A549 (cell line): Measurements from ENCODE around the gene DYSF. TPM values are rescaled to one million over a fixed set of nuclear protein-coding genes. Genes with fewer than 3 reads are reported as not detected.

Experiments used
- ATAC-seq, 2 experiments: fragments of 200-7000 bp in 1 of 2; fragments of >200 bp in 1 of 2; cut with Nextera tagmentation in 1 of 2; cut with Tn5 transposase in 1 of 2; 3 replicates each; pipeline versions ENCODE4 v1.8.0 to v1.9.1; 2018 to 2020; ENCODE audit warnings: mild to moderate bottlenecking in 1 of 2, moderate library complexity in 1 of 2
- CTCF ChIA-PET: fragments of 300-600 bp; sonication (Branson Sonifier 250); formaldehyde crosslinking; extraction: SDS; loops from one replicate; lab custom pipeline; 2021; ENCODE audit warnings: antibody characterized with exemption, inconsistent platforms; lab: Yijun Ruan, JAX
- POLR2A ChIA-PET: fragments of 350-600 bp; formaldehyde crosslinking; extraction: SDS; loops from one replicate; lab custom pipeline; 2021; ENCODE audit warnings: antibody characterized with exemption, inconsistent platforms; lab: Yijun Ruan, JAX
- DNase-seq, 2 experiments: peaks; one replicate each; pipeline versions ENCODE4 v3.0.0 to v3.0.0-alpha.2; 2011 to 2016; ENCODE audit warnings: low read depth in 1 of 2, low spot score in 1 of 2
- FAIRE-seq: peaks from 2 replicates; lab custom pipeline; 2011; peaks lifted over from hg19 to GRCh38; lab: Jason Lieb, UNC
- H3K27ac ChIP-seq, 2 experiments: fragments of >200 bp; sonication (Bioruptor Twin); formaldehyde crosslinking; 3 replicates each; pipeline ENCODE4 v1.5.1; 2016 to 2017
- H3K4me1 ChIP-seq: fragments of >200 bp; sonication (Bioruptor Twin); formaldehyde crosslinking; 3 replicates; pipeline ENCODE4 v1.6.1; 2016
- H3K4me2 ChIP-seq: fragments of >200 bp; sonication (Bioruptor Twin); formaldehyde crosslinking; 3 replicates; pipeline ENCODE4 v1.6.1; 2016
- H3K4me3 ChIP-seq: fragments of >200 bp; sonication (Bioruptor Twin); formaldehyde crosslinking; 3 replicates; pipeline ENCODE4 v1.5.1; 2016
- H3K9me3 ChIP-seq: fragments of >200 bp; sonication (Bioruptor Twin); formaldehyde crosslinking; 3 replicates; pipeline ENCODE4 v1.6.1; 2016
- CHD2 ChIP-seq: fragments of 150-350 bp; IDR thresholded peaks from 2 replicates; pipeline ENCODE4 v1.6.1; 2014; ENCODE audit warnings: low read length; ENCODE audit not compliant: partially characterized antibody
- ELK1 ChIP-seq: fragments of 150-350 bp; IDR thresholded peaks from 2 replicates; pipeline ENCODE4 v1.6.1; 2014; ENCODE audit warnings: low read depth, mild to moderate bottlenecking, low read length
- ESRRA ChIP-seq: fragments of 150-350 bp; IDR thresholded peaks from 2 replicates; pipeline ENCODE4 v1.6.1; 2014; ENCODE audit warnings: mild to moderate bottlenecking, low read length, borderline replicate concordance
- FOSB ChIP-seq: fragments of 250-450 bp; sonication (Bioruptor Pico); IDR thresholded peaks from 2 replicates; pipeline ENCODE4 v1.5.0; 2020; ENCODE audit warnings: mild to moderate bottlenecking, moderate library complexity
- GATA3 ChIP-seq: IDR thresholded peaks from 2 replicates; pipeline ENCODE4 v1.6.1; 2012; ENCODE audit warnings: borderline replicate concordance
- HOXA7 ChIP-seq: fragments of 250-450 bp; sonication (Bioruptor Pico); IDR thresholded peaks from 2 replicates; pipeline ENCODE4 v1.5.0; 2020; ENCODE audit warnings: mild to moderate bottlenecking, moderate library complexity
- JUNB ChIP-seq: fragments of >200 bp; sonication (Bioruptor Twin); formaldehyde crosslinking; IDR thresholded peaks from 2 replicates; pipeline ENCODE4 v1.6.1; 2016
- KDM1A ChIP-seq: fragments of 200-600 bp; sonication (generic); IDR thresholded peaks from 2 replicates; pipeline ENCODE4 v1.6.1; 2016; ENCODE audit warnings: low read depth, mild to moderate bottlenecking
- KDM5A ChIP-seq: fragments of 200-600 bp; sonication (generic); IDR thresholded peaks from 2 replicates; pipeline ENCODE4 v1.6.1; 2016; ENCODE audit warnings: antibody characterized with exemption, mild to moderate bottlenecking
- MAX ChIP-seq: IDR thresholded peaks from 2 replicates; pipeline ENCODE4 v1.6.1; 2012
- MAZ ChIP-seq: fragments of 150-350 bp; IDR thresholded peaks from 2 replicates; pipeline ENCODE4 v1.6.1; 2014; ENCODE audit warnings: antibody characterized with exemption, low read depth, low read length, borderline replicate concordance
- MYC ChIP-seq: IDR thresholded peaks from 2 replicates; pipeline ENCODE4 v1.6.1; 2012; ENCODE audit warnings: mild to moderate bottlenecking, inconsistent platforms, low read length, improper control_type of control experiment, borderline replicate concordance
- NFE2L2 ChIP-seq: fragments of 150-350 bp; conservative IDR thresholded peaks from 2 replicates; pipeline ENCODE4 v1.6.1; 2014; ENCODE audit warnings: low read length
- POLR2A ChIP-seq: IDR thresholded peaks from 2 replicates; pipeline ENCODE4 v1.6.1; 2012; ENCODE audit warnings: mild to moderate bottlenecking, low read length
- RCOR1 ChIP-seq: fragments of 150-350 bp; IDR thresholded peaks from 2 replicates; pipeline ENCODE4 v1.6.1; 2014; ENCODE audit warnings: antibody characterized with exemption, low read length, low read depth
- RNF2 ChIP-seq: fragments of 200-600 bp; sonication (generic); IDR thresholded peaks from 2 replicates; pipeline ENCODE4 v1.6.1; 2016; ENCODE audit warnings: low read depth, mild to moderate bottlenecking, antibody characterized with exemption, moderate library complexity, borderline replicate concordance
- SMC3 ChIP-seq: fragments of >200 bp; sonication (Bioruptor Twin); formaldehyde crosslinking; IDR thresholded peaks from 3 replicates; pipeline ENCODE4 v1.6.1; 2018; ENCODE audit warnings: inconsistent platforms
- SREBF2 ChIP-seq: fragments of 450-650 bp; IDR thresholded peaks from 2 replicates; pipeline ENCODE4 v1.6.1; 2014; ENCODE audit warnings: mild to moderate bottlenecking, moderate library complexity
- WGBS: methylation state at CpG from one replicate; pipeline ENCODE4 v1.1.6; 2017; ENCODE audit errors: missing lambda C conversion rate; 5-methylcytosine and 5-hydroxymethylcytosine counted together
- polyA plus RNA-seq, 4 experiments: library from polyadenylated mRNA; depleted of rRNA in 3 of 4; stranded (reverse); fragments of >200 nt; fragmentation: RNase III in 1 of 4; extraction: RNeasy Plus Mini Kit Qiagen cat#74134 plus additional on column Dnase treatment in 1 of 4; gene quantifications; 2 replicates in 3 of 4; 3 replicates in 1 of 4; pipeline ENCODE4 v1.2.3, GENCODE V29; 2011 to 2017
- TF ChIP-seq, protein P1 (sequence below): fragments of 250-450 bp; sonication (Bioruptor Pico); IDR thresholded peaks from 2 replicates; pipeline ENCODE4 v1.5.0; 2020; ENCODE audit warnings: low read depth, mild to moderate bottlenecking, moderate library complexity
- TF ChIP-seq, protein P2 (sequence below): fragments of 450-650 bp; IDR thresholded peaks from 2 replicates; pipeline ENCODE4 v1.6.1; 2014; ENCODE audit warnings: antibody characterized with exemption
- TF ChIP-seq, protein P3 (sequence below): fragments of >200 bp; sonication (Bioruptor Twin); formaldehyde crosslinking; IDR thresholded peaks from 3 replicates; pipeline ENCODE4 v1.5.1; 2016
- TF ChIP-seq, protein P4 (sequence below): IDR thresholded peaks from 2 replicates; pipeline ENCODE4 v1.6.1; 2012

DYSF gene
- polyA plus RNA-seq, 2 of the 4 experiments (the other 2 are of a cell fraction), result 0.36 to 0.98 TPM

DNA sequence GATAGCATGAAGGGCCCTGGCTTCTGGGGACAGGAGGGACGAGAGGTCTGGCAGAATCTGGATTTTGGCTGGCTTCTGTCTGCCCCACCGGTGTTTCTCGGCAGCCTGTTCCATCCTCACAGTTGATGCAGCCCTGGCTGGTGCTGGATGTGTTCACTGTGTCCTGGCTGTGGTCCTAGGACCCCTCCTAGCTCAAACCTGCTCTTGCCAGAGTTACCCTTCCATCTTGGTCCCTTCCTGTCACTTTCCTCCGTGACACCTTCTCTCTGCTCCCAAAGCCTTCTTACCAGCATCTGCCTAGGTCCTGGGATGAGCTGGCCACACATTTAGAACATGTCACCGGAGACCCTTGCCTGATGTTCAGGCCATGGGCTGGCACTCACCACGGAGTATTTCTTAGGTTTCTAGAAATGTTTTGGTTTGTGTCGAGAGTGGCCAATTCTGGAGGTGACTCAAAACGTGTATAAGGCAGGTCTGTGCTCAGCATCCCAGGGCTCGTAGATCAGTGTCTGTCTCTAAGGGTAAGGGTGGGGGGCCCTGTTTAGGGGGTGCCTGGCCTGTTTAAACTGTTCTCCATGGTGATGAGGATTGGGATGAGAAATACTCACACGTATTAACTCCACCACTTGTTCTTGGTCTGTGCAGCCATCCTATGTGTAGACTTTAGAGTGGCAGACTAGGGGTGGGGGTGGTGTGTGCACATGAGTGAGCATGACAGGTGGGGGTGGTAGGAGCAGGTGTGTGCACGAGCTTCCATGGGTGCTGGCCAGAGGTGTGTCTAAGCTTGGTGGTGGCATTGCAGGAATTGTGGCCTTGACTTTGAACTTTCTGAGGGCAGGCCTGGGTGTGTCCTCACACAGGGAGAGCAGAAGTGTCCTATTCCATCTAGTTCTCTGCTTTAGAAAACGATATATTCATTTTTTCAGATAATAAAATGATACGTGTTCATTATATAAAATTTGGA lies 162.7 kb downstream of the DYSF start:
- no peak for FAIRE-seq
- WGBS, result 62% methylated on average over 13 of the region's 13 CpGs
- no peak for DNase-seq
- ChIA-PET POLR2A (no interaction called here), CTCF (interaction anchor here (0.9 to 1.7 kb wide), 4 partner anchors 307 to 534 kb away, joined by 3 read pairs; no protein-coding TSS in a partner anchor)
- no peak overlapping the region for H3K4me2 ChIP-seq
- H3K9me3 ChIP-seq, result no peaks in the 10 kb centered on the region
- 0 out of 3 replicates have a peak, but pooled peaks cover 4% of the 10 kb centered on the region for H3K4me1 ChIP-seq
- no peak overlapping the region for H3K27ac ChIP-seq
- ATAC-seq, result no peak
- H3K4me3 ChIP-seq, result no peak overlapping the region
- TF ChIP-seq ELK1 (no peak), KDM1A (no peak)

DNA sequence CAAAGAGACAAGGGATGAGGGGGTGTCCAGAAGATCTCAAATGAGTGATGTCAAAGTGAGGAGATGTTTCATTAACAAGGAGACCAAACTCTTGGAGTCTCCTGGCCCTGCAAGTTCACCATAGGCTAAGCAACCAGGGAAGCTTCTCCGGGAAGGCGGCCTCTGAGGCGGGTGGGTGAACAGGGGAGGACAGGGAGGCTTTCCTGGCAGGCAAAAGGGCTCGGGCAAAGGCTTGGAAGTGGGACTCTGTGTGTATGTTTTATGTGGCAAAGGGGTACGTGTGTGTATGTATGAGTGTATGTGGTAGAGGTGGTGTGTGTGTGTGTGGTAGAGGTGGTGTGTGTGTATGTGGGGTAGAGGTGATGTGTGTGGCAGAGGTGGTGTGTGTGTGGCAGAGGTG lies 163.9 kb downstream of the DYSF start:
- 0 out of 3 replicates have a peak, but pooled peaks cover 4% of the 10 kb centered on the region for H3K4me1 ChIP-seq
- no peak overlapping the region for H3K4me2 ChIP-seq
- H3K4me3 ChIP-seq, result no peak overlapping the region
- 73% methylated on average over 5 of the region's 5 CpGs for WGBS
- DNase-seq (no peak), FAIRE-seq (no peak), ATAC-seq (no peak)
- H3K9me3 ChIP-seq, result no peaks in the 10 kb centered on the region
- ChIA-PET POLR2A (no interaction called here), CTCF (interaction anchor here (1.2 to 1.7 kb wide), 2 partner anchors 306 to 533 kb away, joined by 3 read pairs; no protein-coding TSS in a partner anchor)
- no peak overlapping the region for H3K27ac ChIP-seq
- TF ChIP-seq SREBF2 (no peak), RNF2 (no peak), HOXA7 (CRISPR knock-in tag) (no peak), KDM5A (no peak), NFE2L2 (no peak), JUNB (no peak), ESRRA (no peak), CHD2 (no peak), MYC (no peak), MAX (no peak), GATA3 (no peak), SMC3 (no peak), POLR2A (no peak), RCOR1 (no peak), MAZ (no peak), FOSB (CRISPR knock-in tag) (no peak)
- TF ChIP-seq, protein P1, sequence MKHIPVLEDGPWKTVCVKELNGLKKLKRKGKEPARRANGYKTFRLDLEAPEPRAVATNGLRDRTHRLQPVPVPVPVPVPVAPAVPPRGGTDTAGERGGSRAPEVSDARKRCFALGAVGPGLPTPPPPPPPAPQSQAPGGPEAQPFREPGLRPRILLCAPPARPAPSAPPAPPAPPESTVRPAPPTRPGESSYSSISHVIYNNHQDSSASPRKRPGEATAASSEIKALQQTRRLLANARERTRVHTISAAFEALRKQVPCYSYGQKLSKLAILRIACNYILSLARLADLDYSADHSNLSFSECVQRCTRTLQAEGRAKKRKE (CRISPR knock-in tag), result no peak
- TF ChIP-seq, protein P2, sequence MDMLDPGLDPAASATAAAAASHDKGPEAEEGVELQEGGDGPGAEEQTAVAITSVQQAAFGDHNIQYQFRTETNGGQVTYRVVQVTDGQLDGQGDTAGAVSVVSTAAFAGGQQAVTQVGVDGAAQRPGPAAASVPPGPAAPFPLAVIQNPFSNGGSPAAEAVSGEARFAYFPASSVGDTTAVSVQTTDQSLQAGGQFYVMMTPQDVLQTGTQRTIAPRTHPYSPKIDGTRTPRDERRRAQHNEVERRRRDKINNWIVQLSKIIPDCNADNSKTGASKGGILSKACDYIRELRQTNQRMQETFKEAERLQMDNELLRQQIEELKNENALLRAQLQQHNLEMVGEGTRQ, result no peak
- TF ChIP-seq, protein P3, sequence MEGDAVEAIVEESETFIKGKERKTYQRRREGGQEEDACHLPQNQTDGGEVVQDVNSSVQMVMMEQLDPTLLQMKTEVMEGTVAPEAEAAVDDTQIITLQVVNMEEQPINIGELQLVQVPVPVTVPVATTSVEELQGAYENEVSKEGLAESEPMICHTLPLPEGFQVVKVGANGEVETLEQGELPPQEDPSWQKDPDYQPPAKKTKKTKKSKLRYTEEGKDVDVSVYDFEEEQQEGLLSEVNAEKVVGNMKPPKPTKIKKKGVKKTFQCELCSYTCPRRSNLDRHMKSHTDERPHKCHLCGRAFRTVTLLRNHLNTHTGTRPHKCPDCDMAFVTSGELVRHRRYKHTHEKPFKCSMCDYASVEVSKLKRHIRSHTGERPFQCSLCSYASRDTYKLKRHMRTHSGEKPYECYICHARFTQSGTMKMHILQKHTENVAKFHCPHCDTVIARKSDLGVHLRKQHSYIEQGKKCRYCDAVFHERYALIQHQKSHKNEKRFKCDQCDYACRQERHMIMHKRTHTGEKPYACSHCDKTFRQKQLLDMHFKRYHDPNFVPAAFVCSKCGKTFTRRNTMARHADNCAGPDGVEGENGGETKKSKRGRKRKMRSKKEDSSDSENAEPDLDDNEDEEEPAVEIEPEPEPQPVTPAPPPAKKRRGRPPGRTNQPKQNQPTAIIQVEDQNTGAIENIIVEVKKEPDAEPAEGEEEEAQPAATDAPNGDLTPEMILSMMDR, result no peak
- TF ChIP-seq, protein P4, sequence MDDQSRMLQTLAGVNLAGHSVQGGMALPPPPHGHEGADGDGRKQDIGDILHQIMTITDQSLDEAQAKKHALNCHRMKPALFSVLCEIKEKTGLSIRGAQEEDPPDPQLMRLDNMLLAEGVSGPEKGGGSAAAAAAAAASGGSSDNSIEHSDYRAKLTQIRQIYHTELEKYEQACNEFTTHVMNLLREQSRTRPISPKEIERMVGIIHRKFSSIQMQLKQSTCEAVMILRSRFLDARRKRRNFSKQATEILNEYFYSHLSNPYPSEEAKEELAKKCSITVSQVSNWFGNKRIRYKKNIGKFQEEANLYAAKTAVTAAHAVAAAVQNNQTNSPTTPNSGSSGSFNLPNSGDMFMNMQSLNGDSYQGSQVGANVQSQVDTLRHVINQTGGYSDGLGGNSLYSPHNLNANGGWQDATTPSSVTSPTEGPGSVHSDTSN, result no peak
